Measurements from ENCODE around the gene CRYZL1.
"Not testable (repeated sequence)": the region's sequence is repeated elsewhere in the genome, so short reads cannot be mapped to it uniquely, and the experiment has no call there.

Gene CRYZL1

GRCh38 chr21:33641352-33642026, at the start of gene CRYZL1:
Gene CRYZL1 (minus strand): TSS chr21:33641741. CDS start chr21:33631551, 10,190 bp downstream.
- DNase-seq: peak; percentile 100

- DNase-seq: no peak
Observed at GRCh38 chr21:33690874-33691273, 49.3 kb upstream of the CRYZL1 start.

GRCh38 chr21:33688353-33688752, 46.8 kb upstream of the CRYZL1 start:
- no peak for DNase-seq

- DNase-seq: no peak
Observed at GRCh38 chr21:33687634-33688033, 46.1 kb upstream of the CRYZL1 start.

- no peak for DNase-seq
Observed at GRCh38 chr21:33686386-33686785, 44.8 kb upstream of the CRYZL1 start.

- DNase-seq: no peak
Observed at GRCh38 chr21:33685613-33686197, 44.2 kb upstream of the CRYZL1 start.

GRCh38 chr21:33684923-33685560, 43.5 kb upstream of the CRYZL1 start:
- no peak for DNase-seq

- DNase-seq: no peak
Observed at GRCh38 chr21:33684068-33684467, 42.5 kb upstream of the CRYZL1 start.

GRCh38 chr21:33682992-33683627, 41.6 kb upstream of the CRYZL1 start:
- DNase-seq: no peak

GRCh38 chr21:33680870-33681269, 39.3 kb upstream of the CRYZL1 start:
- no peak for DNase-seq

GRCh38 chr21:33677450-33677849, 35.9 kb upstream of the CRYZL1 start:
- DNase-seq: no peak

- DNase-seq: not testable (repeated sequence)
Observed at GRCh38 chr21:33676666-33677065, 35.1 kb upstream of the CRYZL1 start.

- DNase-seq: no peak
Observed at GRCh38 chr21:33674226-33674625, 32.7 kb upstream of the CRYZL1 start.

- DNase-seq: no peak
Observed at GRCh38 chr21:33673473-33673872, 31.9 kb upstream of the CRYZL1 start.

GRCh38 chr21:33670076-33670978, 28.8 kb upstream of the CRYZL1 start:
- DNase-seq: no peak

GRCh38 chr21:33668620-33669019, 27.1 kb upstream of the CRYZL1 start:
- no peak for DNase-seq

GRCh38 chr21:33668180-33668579, 26.6 kb upstream of the CRYZL1 start:
- DNase-seq: no peak

GRCh38 chr21:33667636-33668035, 26.1 kb upstream of the CRYZL1 start:
- no peak for DNase-seq

GRCh38 chr21:33666153-33666552, 24.6 kb upstream of the CRYZL1 start:
- no peak for DNase-seq

- no peak for DNase-seq
Observed at GRCh38 chr21:33664135-33664534, 22.6 kb upstream of the CRYZL1 start.

GRCh38 chr21:33663241-33663640, 21.7 kb upstream of the CRYZL1 start:
- DNase-seq: no peak

- no peak for DNase-seq
Observed at GRCh38 chr21:33662046-33662445, 20.5 kb upstream of the CRYZL1 start.

GRCh38 chr21:33661146-33661545, 19.6 kb upstream of the CRYZL1 start:
- DNase-seq: no peak

All from stimulated activated CD4-positive, alpha-beta T cell treated with anti-CD3 and anti-CD28 coated beads, Interleukin-15, amount 100 ng/mL, for 24 hours (primary cell).